GM21390 (cell line): ENCODE measurements around the gene PTPRN2.
"Not testable (repeated sequence)": the region's sequence is repeated elsewhere in the genome, so short reads cannot be mapped to it uniquely, and the experiment has no call there.

ENCODE experiments used
- ATAC-seq: cut with Tn5 transposase; IDR thresholded peaks from one replicate; pipeline ENCODE4 v1.9.1; 2021; ENCODE audit not compliant: unreplicated experiment

The PTPRN2 gene

DNA sequence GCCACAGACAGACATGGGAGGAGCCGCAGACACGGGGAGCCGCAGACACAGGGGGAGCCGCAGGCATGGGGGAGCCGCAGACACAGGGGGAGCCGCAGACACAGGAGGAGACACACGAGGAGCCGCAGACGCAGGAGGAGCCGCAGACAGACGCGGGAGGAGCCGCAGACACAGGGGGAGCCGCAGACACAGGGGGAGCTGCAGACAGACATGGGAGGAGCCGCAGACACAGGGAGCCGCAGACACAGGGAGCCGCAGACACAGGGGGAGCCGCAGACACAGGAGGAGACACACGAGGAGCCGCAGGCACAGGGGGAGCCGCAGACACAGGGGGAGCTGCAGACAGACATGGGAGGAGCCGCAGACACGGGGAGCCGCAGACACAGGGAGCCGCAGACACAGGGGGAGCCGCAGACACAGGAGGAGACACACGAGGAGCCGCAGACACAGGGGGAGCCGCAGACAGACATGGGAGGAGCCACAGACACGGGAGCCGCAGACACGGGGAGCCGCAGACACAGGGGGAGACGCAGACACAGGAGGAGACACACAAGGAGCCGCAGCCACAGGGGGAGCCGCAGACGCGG, 313.8 kb downstream of the PTPRN2 start:
- not testable (repeated sequence) for ATAC-seq

DNA sequence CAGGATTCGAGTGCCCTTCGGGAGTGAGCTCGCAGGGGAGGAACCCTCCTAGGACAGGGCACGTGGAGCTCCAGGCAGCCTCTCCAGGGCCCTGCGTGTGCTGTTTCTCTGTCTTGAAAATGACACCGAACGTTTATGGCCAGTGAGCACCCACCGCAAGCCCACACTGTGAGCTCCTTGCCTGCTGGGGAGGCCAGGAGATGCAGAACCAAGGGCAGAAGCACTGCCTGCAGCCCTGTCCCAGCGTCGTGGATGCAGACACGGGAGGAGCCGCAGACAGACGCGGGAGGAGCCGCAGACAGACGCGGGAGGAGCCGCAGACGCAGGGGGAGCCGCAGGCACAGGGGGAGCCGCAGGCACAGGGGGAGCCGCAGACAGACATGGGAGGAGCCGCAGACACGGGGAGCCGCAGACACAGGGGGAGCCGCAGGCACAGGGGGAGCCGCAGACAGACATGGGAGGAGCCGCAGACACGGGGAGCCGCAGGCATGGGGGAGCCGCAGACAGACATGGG, 314.4 kb downstream of the PTPRN2 start:
- no peak for ATAC-seq

DNA sequence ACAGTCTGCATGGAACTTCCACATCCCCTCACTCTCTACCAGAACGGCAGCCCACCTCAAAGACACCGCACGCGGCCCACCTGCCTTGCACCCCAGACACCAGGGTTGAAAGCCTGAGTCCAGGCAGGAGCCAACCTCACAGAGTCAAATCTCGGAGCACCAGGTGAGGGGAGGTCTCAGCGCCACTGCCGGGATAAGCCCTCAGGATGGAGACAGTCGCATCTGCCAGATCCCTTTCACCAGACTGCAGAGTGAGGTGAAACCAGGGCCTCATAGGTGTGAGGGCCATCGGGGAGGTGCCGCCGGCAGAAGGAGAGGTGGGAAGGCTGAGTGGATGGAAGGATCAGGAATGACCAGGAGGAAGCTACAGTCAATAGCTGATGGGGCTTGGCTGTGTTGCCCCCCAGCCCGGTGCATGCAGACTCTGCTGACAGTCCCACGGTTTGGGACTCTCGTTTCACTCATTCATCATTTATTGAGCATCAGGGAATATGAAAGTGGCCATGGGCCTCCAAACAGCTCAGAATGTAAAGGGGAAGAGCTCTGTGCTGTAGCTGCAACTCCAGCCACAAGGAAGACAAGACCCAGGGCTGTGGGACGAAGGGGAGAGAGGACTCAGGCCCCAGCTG, 315.0 kb downstream of the PTPRN2 start:
- no peak for ATAC-seq

DNA sequence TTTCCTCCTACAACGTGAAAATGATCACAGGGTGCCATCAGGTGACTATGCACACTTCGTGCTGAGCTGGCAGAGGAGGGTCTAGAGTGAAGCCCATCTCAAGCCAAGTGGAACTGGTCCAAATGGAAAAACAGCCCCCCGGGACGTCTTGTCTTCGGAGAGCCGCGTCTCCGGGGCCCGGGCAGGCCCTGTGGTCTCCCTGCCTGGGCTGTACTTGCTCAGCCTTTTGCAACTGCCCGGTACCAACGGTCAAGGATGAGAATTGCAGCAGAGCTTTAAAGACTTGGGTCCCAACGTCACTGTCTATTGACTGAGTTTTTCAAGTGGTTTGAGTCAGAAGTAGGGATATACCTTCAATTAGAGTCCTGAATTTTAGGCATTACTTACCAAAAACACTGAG, 315.5 kb downstream of the PTPRN2 start:
- no peak for ATAC-seq

DNA sequence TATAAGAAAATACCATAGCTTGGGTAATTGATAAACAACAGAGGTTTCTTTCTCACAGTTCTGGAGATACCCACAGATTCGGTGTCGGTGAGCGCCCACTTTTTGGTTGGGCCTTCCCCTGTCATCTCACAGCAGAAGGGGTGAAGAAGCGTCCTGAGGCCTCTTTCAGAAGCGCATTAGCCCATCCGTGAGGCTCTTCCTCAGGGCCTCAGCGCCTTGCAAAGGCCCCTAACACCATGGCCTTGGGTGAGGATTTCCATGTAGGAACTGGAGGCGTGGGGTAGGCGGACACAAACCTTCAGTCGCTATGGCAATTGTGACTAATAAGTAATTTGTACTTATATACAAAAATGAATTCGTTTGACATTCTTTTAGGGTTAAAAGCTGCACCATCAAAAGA, 316.0 kb downstream of the PTPRN2 start:
- no peak for ATAC-seq

DNA sequence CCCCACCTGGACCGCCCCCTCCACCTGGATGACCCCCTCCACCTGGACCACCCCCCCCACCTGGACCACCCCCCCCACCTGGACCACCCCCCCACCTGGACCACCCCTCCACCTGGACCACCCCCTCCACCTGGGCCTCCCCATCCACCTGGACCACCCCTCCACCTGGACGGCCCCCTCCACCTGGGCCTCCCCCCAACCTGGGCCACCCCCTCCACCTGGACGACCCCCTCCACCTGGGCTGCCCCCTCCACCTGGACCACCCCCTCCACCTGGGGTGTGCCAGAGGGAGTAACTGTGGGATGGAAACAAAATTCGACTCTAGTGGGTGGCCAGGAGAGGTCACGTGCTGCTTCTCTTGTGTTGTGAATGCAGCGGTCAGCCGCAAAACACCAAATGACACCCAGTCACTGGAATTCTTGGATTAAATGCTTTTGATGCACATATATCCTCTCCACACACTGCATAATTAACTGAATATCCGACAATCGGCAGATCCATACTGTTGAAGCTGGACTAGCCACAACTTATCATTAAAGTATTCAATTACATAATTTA, 316.7 kb downstream of the PTPRN2 start:
- ATAC-seq: no peak

DNA sequence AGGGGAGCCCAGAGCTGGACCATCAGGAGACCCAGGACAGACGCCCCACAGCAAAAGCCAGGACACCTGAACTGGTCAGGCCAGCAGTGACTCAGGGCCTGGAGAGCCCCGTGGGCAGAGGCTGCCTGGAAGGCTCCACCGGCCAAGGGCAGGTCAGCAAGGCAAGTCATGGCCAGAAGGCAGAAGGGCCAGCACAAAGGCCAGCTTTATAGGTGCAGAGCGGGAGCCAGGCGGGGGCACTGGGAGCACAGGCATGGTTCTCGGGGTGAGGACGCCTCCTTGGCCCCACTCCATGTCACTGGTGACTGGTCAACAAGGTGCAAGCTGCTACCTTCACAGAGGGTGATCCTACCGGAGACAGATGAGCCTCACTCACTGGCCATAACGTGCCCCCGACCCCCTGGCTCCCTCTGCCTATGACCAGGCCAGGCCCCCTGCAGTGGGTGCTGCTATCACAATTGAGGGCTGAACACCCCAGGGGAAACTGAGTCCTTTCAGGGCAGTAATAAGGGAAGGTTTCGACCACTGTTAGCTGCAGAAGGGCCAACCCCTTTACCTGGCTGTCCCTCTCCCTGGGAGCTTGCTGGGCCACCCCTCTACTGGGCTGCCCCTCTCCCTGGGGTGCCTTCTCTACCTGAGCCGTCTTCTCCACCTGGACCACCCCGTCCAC, 317.4 kb downstream of the PTPRN2 start:
- ATAC-seq: no peak

DNA sequence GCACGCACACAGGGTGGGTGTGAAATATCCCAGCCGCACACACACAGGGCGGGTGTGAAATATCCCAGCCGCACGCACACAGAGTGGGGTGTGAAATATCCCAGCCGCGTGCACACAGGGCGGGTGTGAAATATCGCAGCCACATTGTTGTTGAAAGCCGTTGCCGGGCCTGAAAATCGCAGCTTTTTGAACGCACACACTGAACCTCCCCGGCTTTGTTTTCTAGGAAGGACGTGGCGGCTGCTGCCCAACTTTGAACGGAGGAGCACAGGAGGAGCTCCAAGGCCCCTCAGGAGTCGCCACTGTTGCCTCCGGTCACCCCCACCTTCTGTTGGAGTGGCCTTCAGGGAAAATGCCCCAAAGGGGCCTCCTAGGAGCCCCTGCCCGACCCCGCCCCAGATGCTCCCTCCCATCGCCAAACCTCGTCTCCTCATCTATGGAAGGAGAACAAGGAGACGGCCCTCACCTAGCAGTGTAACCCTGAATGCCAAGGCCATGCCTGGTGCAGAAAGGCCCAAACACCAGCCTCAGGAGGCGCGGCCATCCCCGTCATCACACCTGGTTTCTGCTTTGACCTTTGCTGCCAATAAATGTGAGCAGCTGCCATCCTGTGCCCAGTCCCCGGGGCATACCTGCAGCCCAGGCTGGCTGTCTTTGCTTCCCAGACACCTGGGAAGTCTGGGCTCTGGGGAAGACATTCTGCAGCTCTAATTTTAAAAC, 318.6 kb downstream of the PTPRN2 start:
- no peak for ATAC-seq

DNA sequence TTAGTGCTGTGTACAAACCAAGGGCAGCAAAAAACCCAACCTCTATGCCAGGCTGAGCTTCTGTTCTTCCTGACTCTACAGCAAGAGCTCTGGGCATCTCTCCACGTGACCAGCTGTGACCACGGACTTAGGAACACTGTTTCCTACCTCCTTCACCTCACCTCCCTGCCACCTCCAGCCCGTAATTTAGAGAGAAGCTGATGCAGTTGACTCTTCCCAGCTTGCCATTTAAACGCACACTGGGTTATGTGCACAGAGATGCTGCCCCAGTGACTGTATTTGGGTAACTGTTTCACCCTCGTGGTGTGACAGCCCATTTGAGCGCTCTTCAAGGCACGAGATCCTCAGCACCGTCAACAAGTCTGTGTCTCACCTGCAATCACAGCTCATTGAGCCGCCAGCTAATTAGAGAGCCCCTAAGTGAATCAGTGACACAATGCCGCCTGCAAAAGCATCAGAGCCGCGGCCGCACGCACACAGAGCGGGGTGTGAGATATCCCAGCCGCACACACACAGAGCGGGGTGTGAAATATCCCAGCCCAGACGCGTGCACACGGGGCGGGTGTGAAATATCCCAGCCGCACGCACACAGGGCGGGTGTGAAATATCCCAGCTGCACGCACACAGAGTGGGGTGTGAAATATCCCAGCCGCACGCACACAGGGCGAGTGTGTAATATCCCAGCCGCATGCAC, 319.7 kb downstream of the PTPRN2 start:
- ATAC-seq: no peak

DNA sequence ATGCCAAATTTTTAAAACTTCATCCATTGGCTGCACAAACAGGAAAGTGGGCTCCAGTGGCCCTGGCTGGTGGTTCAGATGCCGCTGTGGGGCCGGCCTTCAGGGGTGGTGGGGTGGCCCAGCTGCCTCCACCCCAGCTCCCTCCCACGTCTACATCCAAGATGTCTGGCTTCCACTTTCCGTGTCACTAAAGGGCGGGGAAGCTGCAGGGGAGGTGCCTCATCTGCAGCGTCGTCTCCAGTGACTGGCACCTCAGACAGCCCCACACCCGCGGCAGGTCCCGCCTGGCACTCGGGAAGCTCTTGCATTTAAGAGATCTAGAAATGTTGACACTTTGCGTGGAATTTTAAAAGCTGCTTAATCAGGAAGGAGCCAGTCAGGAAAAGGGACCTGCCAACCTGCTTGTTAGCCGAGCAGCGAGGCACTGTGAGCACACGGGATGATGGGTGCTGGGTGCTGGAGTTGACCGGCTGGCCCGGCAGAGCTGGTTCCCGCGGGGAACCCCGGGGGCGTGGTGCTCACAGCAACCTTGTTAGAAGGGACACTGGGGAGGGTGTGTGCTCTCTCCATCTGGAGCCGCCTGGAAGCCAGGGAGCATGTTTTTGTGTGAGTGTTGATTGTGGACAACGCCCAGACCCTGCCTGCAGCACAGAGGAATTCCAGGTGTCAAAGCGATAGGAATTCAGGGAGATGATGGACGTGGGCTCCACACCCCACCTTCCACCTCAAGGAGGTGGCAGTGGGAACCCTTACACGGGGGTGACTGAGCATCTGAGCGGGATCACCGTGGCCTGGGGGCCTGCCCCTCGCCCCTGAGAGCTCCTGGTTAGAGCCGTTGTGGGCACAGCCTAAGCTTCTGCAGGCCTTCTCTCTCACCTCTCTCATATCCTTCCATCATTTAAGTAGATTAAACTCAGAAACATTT, 320.5 kb downstream of the PTPRN2 start:
- ATAC-seq: no peak

DNA sequence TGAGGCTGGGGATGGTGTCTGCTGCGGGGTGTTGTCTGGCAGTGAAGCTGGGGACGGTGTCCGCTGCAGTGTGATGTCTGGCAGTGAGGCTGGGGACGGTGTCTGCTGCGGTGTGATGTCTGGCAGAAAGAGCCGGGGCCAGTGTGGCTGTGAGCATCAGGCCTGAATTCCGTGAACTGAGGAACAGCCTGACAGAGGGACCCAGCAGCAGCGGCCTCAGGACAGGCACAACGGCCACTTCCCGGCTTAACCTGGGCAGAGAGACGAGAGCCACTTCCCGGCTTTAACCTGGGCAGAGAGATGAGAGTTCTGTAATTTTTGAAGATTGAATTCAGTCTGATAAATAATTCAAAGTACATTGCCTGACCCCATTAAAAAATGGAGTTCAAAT, 321.2 kb downstream of the PTPRN2 start:
- no peak for ATAC-seq

DNA sequence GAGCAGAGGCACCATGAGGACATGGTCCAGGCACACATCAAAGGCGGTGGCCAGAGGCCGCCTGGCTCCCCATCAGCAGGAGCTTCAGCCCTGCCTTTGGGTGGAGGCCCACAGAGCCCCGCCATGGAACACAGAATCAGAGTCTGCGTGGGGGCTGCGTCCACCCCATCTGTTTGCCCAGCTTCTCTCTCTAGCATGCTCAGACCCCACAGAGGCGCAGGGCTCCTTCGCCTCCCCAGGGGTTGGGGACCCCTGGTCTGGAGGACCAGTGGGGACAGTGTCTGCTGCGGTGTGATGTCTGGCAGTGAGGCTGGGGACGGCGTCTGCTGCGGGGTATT, 321.9 kb downstream of the PTPRN2 start:
- no peak for ATAC-seq

DNA sequence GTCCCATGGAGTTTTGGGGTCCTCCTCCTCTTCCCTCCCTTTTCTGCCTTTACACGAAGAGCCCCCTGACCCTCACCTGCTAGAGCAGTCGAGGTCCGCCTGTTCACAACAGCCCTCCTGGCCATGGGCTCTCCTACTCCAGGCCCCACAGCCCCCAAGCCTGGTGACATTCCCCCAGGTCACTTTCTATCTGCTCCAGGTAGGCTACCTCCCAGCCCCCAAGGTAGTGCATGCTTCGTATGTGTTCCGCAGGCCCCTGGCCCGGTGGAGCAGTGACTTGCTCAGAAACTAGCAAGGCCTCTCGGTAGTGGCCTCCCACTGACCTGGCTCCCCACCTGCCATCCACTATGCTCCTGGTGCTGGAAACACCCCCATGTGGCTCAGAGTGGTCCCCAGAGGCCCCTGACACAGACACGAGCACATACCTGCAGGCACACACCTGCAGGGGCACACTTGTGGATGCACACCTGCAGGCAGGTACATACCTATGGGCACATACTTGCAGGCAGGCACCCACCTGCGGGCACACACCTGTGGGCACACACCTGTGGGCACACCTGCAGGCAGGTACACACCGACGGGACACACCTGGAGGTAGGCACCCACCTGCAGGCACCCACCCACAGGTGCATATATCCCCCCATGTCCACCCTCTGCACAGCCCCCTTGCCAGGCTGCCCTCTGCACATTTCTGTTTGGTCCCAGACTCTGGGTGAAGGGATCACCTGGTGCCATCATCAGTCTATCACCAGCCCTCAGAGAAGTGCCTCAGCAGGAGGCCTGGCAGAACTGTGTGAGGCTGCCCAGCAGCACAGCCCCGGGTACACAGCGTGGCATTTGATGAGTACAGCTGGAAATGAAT, 322.5 kb downstream of the PTPRN2 start:
- no peak for ATAC-seq

DNA sequence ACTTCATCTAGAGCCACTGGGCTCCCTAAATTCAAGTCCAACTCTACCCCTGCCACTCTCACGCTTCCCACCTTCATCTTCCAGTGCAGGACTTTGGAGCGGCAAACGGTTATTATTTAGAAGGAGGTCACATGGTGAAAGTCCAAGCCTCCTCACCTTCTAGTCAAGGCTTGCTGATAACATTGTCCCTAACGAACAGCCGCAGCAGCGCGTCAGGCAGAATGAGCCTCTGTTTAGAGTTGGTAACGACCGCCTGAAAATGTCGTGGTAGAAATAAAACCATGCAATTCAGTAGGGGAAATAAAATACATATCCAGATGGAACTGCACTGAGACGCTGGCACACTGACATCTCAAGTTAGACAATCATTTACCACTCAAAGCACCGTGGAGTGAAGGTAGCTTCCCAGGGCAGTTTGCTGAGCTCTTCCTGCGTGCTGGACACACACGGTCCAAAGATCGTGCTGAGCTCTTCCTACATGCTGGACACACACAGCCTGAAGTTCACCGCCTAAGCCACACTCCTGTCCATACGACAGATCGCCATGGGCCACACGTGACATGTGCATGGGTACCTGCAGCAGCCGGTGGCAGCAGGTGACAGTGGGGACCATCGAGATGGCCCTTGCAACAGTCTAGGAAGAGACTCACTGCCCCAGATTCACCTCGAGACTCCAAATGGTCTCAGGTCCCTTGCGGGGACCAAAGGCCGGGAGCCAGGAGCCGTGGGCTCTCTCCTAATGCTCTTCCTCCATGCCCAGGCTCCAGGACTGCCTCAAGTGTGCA, 323.5 kb downstream of the PTPRN2 start:
- ATAC-seq: no peak

DNA sequence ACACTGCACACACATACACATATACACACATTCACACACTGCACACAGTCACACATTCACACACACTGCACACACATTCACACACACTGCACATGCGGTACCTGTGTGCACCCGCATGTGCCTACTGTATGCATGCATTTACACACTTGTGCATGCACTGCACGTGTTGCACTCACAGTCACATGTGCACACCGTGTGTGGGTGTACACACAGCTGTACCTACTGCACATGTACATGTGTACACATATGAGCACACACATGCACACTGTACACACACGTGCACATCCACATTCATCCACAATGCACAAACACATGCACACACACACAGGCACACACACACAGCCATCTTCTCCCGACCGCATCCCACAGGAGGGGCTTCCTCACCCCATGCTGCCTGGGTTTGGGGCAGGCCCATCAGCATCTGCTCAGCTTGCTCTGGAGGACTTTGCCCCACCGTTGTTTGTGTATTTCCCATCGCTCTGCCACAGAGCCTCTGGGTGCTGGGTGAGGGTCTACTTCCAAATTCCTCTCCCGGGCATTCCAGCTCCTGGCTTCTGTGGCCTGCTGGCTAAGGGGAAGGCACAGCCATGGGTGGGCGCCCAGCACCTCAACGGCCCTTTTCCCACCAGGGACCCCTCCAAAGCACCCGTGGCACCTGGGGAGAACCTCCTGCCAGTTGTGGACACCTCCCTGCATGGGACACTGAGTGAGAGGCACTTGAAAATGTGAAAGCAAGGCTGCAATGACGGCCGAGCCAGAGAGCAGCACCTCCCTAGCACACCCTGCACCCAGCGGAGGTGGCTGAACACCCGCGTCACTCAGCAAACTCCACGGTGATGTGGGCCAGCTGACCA, 324.3 kb downstream of the PTPRN2 start:
- no peak for ATAC-seq

DNA sequence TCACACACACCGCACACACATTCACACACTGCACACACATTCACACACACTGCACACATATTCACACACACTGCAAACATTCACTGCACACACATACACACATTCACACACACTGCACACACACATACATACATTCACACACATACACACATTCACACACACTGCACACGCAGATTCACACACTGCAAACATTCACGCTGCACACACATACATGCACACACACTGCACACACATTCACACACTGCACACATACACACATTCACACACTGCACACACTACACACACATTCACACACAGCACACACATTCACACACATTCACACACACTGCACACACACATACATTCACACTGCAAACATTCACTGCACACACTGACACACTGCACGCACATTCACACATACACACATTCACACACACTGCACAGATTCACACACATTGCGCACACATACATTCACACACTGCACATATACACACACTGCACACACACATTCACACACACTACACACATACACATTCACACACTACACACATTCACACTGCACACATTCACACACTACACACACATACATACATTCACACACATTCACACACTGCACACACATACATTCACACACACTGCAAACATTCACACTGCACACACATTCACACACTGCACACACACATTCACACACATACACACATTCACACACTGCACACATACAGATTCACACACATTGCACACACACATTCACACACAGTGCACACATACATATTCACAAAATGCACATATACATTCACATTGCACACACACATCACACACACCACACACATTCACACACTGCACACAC, 325.1 kb downstream of the PTPRN2 start:
- ATAC-seq: no peak
